A673 (cell line): ENCODE data around the gene NKD1. TPM values are rescaled to one million over a fixed set of nuclear protein-coding genes. Genes with fewer than 3 reads are reported as not detected.

Experiments
- BruUV-seq: library from RNA; stranded (reverse); fragments of 400-500 nt; replicated peaks from 2 replicates; lab custom pipeline; 2021; lab: Mats Ljungman, UMichigan
- CTCF ChIA-PET: fragments of 300-600 bp; sonication (Branson Sonifier 250); formaldehyde crosslinking; loops from one replicate; lab custom pipeline; 2022; ENCODE audit warnings: antibody characterized with exemption; lab: Charles Lee
- POLR2A ChIA-PET: fragments of 300-600 bp; sonication (Branson Sonifier 250); formaldehyde crosslinking; loops from one replicate; lab custom pipeline; 2022; ENCODE audit warnings: antibody characterized with exemption; ENCODE audit not compliant: low non-redundant PET; lab: Charles Lee
- DNase-seq: peaks from one replicate; pipeline ENCODE4 v3.0.0-alpha.2; 2015; ENCODE audit warnings: low spot score
- H3K27ac ChIP-seq: fragments of 200-600 bp; sonication (generic); 2 replicates; pipeline ENCODE4 v1.5.1; 2016; ENCODE audit warnings: mixed run types, low read depth, mild to moderate bottlenecking, mixed read lengths, antibody characterized with exemption, low read length; ENCODE audit not compliant: poor library complexity, severe bottlenecking
- H3K27me3 ChIP-seq: fragments of 200-600 bp; sonication (generic); replicated peaks from 2 replicates; pipeline ENCODE4 v1.6.1; 2017; ENCODE audit warnings: mixed run types, low read depth, mild to moderate bottlenecking, mixed read lengths, antibody characterized with exemption, low read length; ENCODE audit not compliant: insufficient read depth, poor library complexity
- H3K36me3 ChIP-seq: fragments of 200-600 bp; sonication (generic); 2 replicates; pipeline ENCODE4 v1.6.1; 2016; ENCODE audit warnings: mixed run types, mild to moderate bottlenecking, mixed read lengths, antibody characterized with exemption, low read length; ENCODE audit not compliant: insufficient read depth, poor library complexity, severe bottlenecking
- H3K4me1 ChIP-seq: fragments of 200-600 bp; sonication (generic); 2 replicates; pipeline ENCODE4 v1.6.1; 2017; ENCODE audit warnings: mixed run types, mild to moderate bottlenecking, mixed read lengths, antibody characterized with exemption, low read length; ENCODE audit not compliant: insufficient read depth, poor library complexity, severe bottlenecking
- H3K4me3 ChIP-seq: fragments of 200-600 bp; sonication (generic); 2 replicates; pipeline ENCODE4 v1.5.1; 2016; ENCODE audit warnings: low read depth, mixed run types, mild to moderate bottlenecking, mixed read lengths, low read length; ENCODE audit not compliant: poor library complexity, severe bottlenecking
- H3K9me3 ChIP-seq: fragments of 200-600 bp; sonication (generic); 2 replicates; pipeline ENCODE4 v1.6.1; 2016; ENCODE audit warnings: mixed run types, low read depth, mild to moderate bottlenecking, mixed read lengths, antibody characterized with exemption, low read length; ENCODE audit not compliant: poor library complexity, severe bottlenecking
- EZH2 ChIP-seq: fragments of 200-600 bp; sonication (generic); IDR thresholded peaks from 2 replicates; pipeline ENCODE4 v1.6.1; 2017; ENCODE audit warnings: borderline replicate concordance, low read depth, mild to moderate bottlenecking, mixed read lengths, antibody characterized with exemption, low read length; ENCODE audit not compliant: poor library complexity, severe bottlenecking
- intact Hi-C: fragments of 100-400 bp; cut with micrococcal nuclease; formaldehyde crosslinking; loops from one replicate; pipeline ENCODE4 v1.10.0; 2022; ENCODE audit not compliant: unreplicated experiment
- total RNA-seq: library from RNA; stranded (reverse); gene quantifications from 2 replicates; pipeline ENCODE4 v1.2.3, GENCODE V29; 2021
- TF ChIP-seq, protein P1 (sequence below): fragments of 300-800, 200-600 bp; sonication (generic); conservative IDR thresholded peaks from 2 replicates; pipeline ENCODE4 v1.5.1; 2017; ENCODE audit warnings: low read depth, mild to moderate bottlenecking, antibody characterized with exemption, low read length, moderate library complexity, mixed read lengths

The NKD1 gene
- total RNA-seq, 1 experiment from 2014 or later: 1.1 TPM

- no TSS peak for BruUV-seq
- intact Hi-C loops: no loop called here
- no peaks in the 10 kb centered on the region for H3K9me3 ChIP-seq
- H3K36me3 ChIP-seq: no peaks in the 10 kb centered on the region
- no peaks in the 10 kb centered on the region for H3K4me1 ChIP-seq
- DNase-seq: no peak
- POLR2A ChIA-PET: no interaction called here
- no peaks in the 10 kb centered on the region for H3K27me3 ChIP-seq
- no peak overlapping the region for H3K27ac ChIP-seq
- TF ChIP-seq, protein P1, sequence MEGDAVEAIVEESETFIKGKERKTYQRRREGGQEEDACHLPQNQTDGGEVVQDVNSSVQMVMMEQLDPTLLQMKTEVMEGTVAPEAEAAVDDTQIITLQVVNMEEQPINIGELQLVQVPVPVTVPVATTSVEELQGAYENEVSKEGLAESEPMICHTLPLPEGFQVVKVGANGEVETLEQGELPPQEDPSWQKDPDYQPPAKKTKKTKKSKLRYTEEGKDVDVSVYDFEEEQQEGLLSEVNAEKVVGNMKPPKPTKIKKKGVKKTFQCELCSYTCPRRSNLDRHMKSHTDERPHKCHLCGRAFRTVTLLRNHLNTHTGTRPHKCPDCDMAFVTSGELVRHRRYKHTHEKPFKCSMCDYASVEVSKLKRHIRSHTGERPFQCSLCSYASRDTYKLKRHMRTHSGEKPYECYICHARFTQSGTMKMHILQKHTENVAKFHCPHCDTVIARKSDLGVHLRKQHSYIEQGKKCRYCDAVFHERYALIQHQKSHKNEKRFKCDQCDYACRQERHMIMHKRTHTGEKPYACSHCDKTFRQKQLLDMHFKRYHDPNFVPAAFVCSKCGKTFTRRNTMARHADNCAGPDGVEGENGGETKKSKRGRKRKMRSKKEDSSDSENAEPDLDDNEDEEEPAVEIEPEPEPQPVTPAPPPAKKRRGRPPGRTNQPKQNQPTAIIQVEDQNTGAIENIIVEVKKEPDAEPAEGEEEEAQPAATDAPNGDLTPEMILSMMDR: no peak
- no peak for TF ChIP-seq EZH2
- CTCF ChIA-PET: no interaction called here
- H3K4me3 ChIP-seq: no peak overlapping the region
These were observed 73.8 kb downstream of the NKD1 start for GRCh38 chr16:50622029-50622428.

GRCh38 chr16:50622643-50623369 lies 74.6 kb downstream of the NKD1 start:
- TF ChIP-seq, protein P1: no peak
- no peak for TF ChIP-seq EZH2
- POLR2A ChIA-PET: no interaction called here
- no TSS peak for BruUV-seq
- no peaks in the 10 kb centered on the region for H3K4me1 ChIP-seq
- H3K27me3 ChIP-seq: no peaks in the 10 kb centered on the region
- intact Hi-C loops: no loop called here
- H3K27ac ChIP-seq: no peak overlapping the region
- CTCF ChIA-PET: no interaction called here
- H3K36me3 ChIP-seq: no peaks in the 10 kb centered on the region
- H3K9me3 ChIP-seq: no peaks in the 10 kb centered on the region
- DNase-seq: no peak
- H3K4me3 ChIP-seq: no peak overlapping the region

DNA sequence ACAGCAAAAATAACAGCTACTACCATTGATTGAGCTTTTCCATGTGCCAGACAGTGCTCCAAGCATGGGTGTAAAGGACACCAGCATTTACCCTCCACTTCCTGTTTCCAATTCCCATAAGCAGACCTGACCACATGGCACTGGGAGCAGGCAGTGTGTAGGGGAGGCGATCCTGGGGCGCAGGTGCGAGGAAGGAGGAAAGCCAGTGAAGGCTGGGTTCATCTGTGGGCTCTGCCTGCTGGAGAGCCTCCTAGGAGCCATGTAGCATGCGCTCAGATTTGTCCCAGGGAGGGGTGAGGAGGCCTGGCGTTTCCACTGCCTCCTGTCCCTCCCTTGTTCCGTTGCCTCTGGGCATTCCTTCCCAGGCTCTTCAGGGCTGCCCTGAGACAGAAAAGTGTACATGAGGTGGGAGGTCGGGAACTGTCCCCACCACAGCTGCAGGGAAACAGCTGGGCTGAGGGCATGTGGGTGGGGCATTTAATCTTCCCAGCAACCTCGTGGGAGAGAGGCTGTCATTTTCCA lies 76.3 kb downstream of the NKD1 start:
- ChIA-PET CTCF (no interaction called here), POLR2A (no interaction called here)
- intact Hi-C loops: no loop called here
- no peak for DNase-seq
- no peaks in the 10 kb centered on the region for H3K4me1 ChIP-seq
- no peak overlapping the region for H3K27ac ChIP-seq
- no peak overlapping the region for H3K4me3 ChIP-seq
- TF ChIP-seq EZH2: no peak
- TF ChIP-seq, protein P1: no peak
- no peaks in the 10 kb centered on the region for H3K27me3 ChIP-seq
- H3K9me3 ChIP-seq: no peaks in the 10 kb centered on the region
- BruUV-seq: no TSS peak
- H3K36me3 ChIP-seq: no peaks in the 10 kb centered on the region
